T-cell (primary cell): ENCODE results near the gene CALD1. TPM values are rescaled to one million over a fixed set of nuclear protein-coding genes. Genes with fewer than 3 reads are reported as not detected.

Experiments
- ATAC-seq, 4 experiments: fragments of 200-7000 bp in 3 of 4; fragments of 150-1000 bp in 1 of 4; cut with Tn5 transposase; replicated peaks in 1 of 4; 1 replicate in 3 of 4; 2 replicates in 1 of 4; pipeline ENCODE4 v1.10.0; 2021; ENCODE audit warnings: moderate library complexity in 3 of 4, mild to moderate bottlenecking in 2 of 4, moderate number of reproducible peaks in 1 of 4
- CTCF ChIA-PET, 2 donors: fragments of 300-600 bp; sonication (Branson Sonifier 250); formaldehyde crosslinking; loops; one replicate each; lab custom pipeline; 2022; ENCODE audit warnings: antibody characterized with exemption in 2 of 2; lab: Charles Lee
- POLR2A ChIA-PET, 2 donors: fragments of 300-600 bp; sonication (Branson Sonifier 250); formaldehyde crosslinking; loops; one replicate each; lab custom pipeline; 2022; ENCODE audit warnings: antibody characterized with exemption in 2 of 2; lab: Charles Lee
- DNase-seq, 35 experiments: peaks; one replicate each; pipeline versions ENCODE4 v3.0.0 to v3.0.0-alpha.2; 2013 to 2023
- H3K27ac ChIP-seq: one replicate; pipeline ENCODE4 v1.5.1; 2013; ENCODE audit warnings: low read length
- H3K27me3 ChIP-seq, 2 experiments: replicated peaks in 1 of 2; 1 replicate in 1 of 2; 2 replicates in 1 of 2; pipeline versions ENCODE4 v1.6.1 to v1.7.0; 2013; ENCODE audit warnings: low read length in 1 of 2, mixed read lengths in 1 of 2; ENCODE audit not compliant: control insufficient read depth in 2 of 2, insufficient read depth in 2 of 2; ENCODE audit errors: extremely low read depth in 1 of 2
- H3K36me3 ChIP-seq, 2 donors: 1 replicate in 1 of 2; 2 replicates in 1 of 2; pipeline versions ENCODE4 v1.6.1 to v1.7.0; 2013; ENCODE audit warnings: low read length in 1 of 2; ENCODE audit not compliant: control insufficient read depth in 2 of 2, insufficient read depth in 1 of 2; ENCODE audit errors: extremely low read depth in 1 of 2
- H3K4me1 ChIP-seq, 2 experiments: 1 replicate in 1 of 2; 2 replicates in 1 of 2; pipeline versions ENCODE4 v1.6.1 to v1.7.0; 2013; ENCODE audit warnings: low read length in 2 of 2, mixed read lengths in 1 of 2; ENCODE audit not compliant: insufficient read depth in 2 of 2, control insufficient read depth in 1 of 2; ENCODE audit errors: extremely low read depth in 1 of 2
- H3K4me3 ChIP-seq, 2 donors: 1 replicate in 1 of 2; 2 replicates in 1 of 2; pipeline versions ENCODE4 v1.5.1 to v1.7.0; 2013; ENCODE audit warnings: mild to moderate bottlenecking in 2 of 2, low read length in 1 of 2, moderate library complexity in 1 of 2; ENCODE audit not compliant: control insufficient read depth in 1 of 2; ENCODE audit errors: extremely low read depth in 1 of 2
- H3K9me3 ChIP-seq: 2 replicates; pipeline ENCODE4 v1.7.0; 2013
- H3K27ac Mint-ChIP-seq, 2 donors: one replicate each; pipeline ENCODE4 v1.8.0; 2020 to 2021; ENCODE audit warnings: mild to moderate bottlenecking in 2 of 2, mixed read lengths in 2 of 2
- H3K27me3 Mint-ChIP-seq, 2 donors: one replicate each; pipeline ENCODE4 v1.8.0; 2021 to 2022; ENCODE audit warnings: mixed read lengths in 2 of 2
- H3K36me3 Mint-ChIP-seq: one replicate; pipeline ENCODE4 v1.8.0; 2021; ENCODE audit warnings: mixed read lengths
- H3K4me1 Mint-ChIP-seq, 3 donors: one replicate each; pipeline ENCODE4 v1.8.0; 2020 to 2022; ENCODE audit warnings: mixed read lengths in 3 of 3, mild to moderate bottlenecking in 1 of 3
- H3K4me3 Mint-ChIP-seq, 3 donors: one replicate each; pipeline ENCODE4 v1.8.0; 2020 to 2022; ENCODE audit warnings: mild to moderate bottlenecking in 3 of 3, mixed read lengths in 3 of 3, moderate library complexity in 3 of 3
- H3K9me3 Mint-ChIP-seq, 3 donors: one replicate each; pipeline ENCODE4 v1.8.0; 2020 to 2022; ENCODE audit warnings: mixed read lengths in 3 of 3
- WGBS: methylation state at CpG from one replicate; pipeline ENCODE4 v1.1.5; 2013; ENCODE audit warnings: missing lambda C conversion rate; ENCODE audit not compliant: insufficient coverage; 5-methylcytosine and 5-hydroxymethylcytosine counted together
- total RNA-seq, 35 experiments: library from RNA in 6 of 35; stranded (reverse) in 6 of 35; fragments of 120-200 nt in 1 of 35; gene quantifications; one replicate each; pipeline versions ENCODE4 v1.2.1 to v1.2.4 and lab custom pipeline; 2013 to 2026

Gene CALD1
- total RNA-seq, 5 donors from 2014 or later (not counting 1 experiment from before 2014, with no cell fraction given) = 0.95 to 2.4 (median 1.4) TPM; not detected in 1

GRCh38 chr7:134935701-134936100, 156.3 kb downstream of the CALD1 start:
- H3K27ac Mint-ChIP-seq = no peak overlapping the region
- no peak overlapping the region for H3K4me3 Mint-ChIP-seq
- Histone ChIP-seq H3K9me3 (no peaks in the 10 kb centered on the region), H3K4me1 (no peaks in the 10 kb centered on the region), H3K27ac (no peak overlapping the region), H3K27me3 (no peaks in the 10 kb centered on the region), H3K4me3 (no peak overlapping the region), H3K36me3 (no peaks in the 10 kb centered on the region)
- no peak for DNase-seq
- no peaks in the 10 kb centered on the region for H3K36me3 Mint-ChIP-seq
- no peaks in the 10 kb centered on the region for H3K27me3 Mint-ChIP-seq
- peaks cover 7 to 14% (median 11%) of the 10 kb centered on the region in 3 donors for H3K4me1 Mint-ChIP-seq
- ChIA-PET POLR2A (no interaction called here), CTCF (no interaction called here)
- WGBS = no CpG with 5 or more reads among the region's 2 CpGs
- no peaks in the 10 kb centered on the region for H3K9me3 Mint-ChIP-seq
- ATAC-seq = no peak

- 90% methylated on average over 3 of the region's 3 CpGs for WGBS
- no peak overlapping the region for H3K27ac ChIP-seq
These were observed 157.6 kb downstream of the CALD1 start for GRCh38 chr7:134936893-134937510.

GRCh38 chr7:134938141-134938540, 158.7 kb downstream of the CALD1 start:
- Histone ChIP-seq H3K27me3 (no peaks in the 10 kb centered on the region), H3K9me3 (no peaks in the 10 kb centered on the region), H3K4me1 (no peaks in the 10 kb centered on the region), H3K4me3 (no peak overlapping the region), H3K27ac (no peak overlapping the region), H3K36me3 (no peaks in the 10 kb centered on the region)
- POLR2A ChIA-PET = no interaction called here
- Mint-ChIP-seq H3K27ac (no peak overlapping the region), H3K36me3 (no peaks in the 10 kb centered on the region), H3K27me3 (no peaks in the 10 kb centered on the region), H3K9me3 (no peaks in the 10 kb centered on the region), H3K4me3 (no peak overlapping the region), H3K4me1 (peaks cover 2 to 9% (median 7%) of the 10 kb centered on the region in 3 donors)
- WGBS = 72% methylated on average over 2 of the region's 4 CpGs
- CTCF ChIA-PET = interaction anchor here in 1 of 2 donors (0.7 kb wide), 1 partner anchor 1872 kb away, joined by 3 read pairs; no protein-coding TSS in a partner anchor
- DNase-seq (no peak), ATAC-seq (no peak)

More at GRCh38 chr7:134936893-134937510, 157.6 kb downstream of the CALD1 start:
- H3K27ac Mint-ChIP-seq = no peak overlapping the region
- CTCF ChIA-PET = interaction anchor here (0.6 to 0.7 kb wide), 3 partner anchors 9 to 323 kb away, joined by 3 to 9 read pairs (median 3); no protein-coding TSS in a partner anchor
- H3K9me3 Mint-ChIP-seq = no peaks in the 10 kb centered on the region
- H3K27me3 ChIP-seq = no peaks in the 10 kb centered on the region
- no peaks in the 10 kb centered on the region for H3K36me3 Mint-ChIP-seq
- H3K4me1 ChIP-seq = no peaks in the 10 kb centered on the region
- no peak for DNase-seq
- H3K36me3 ChIP-seq = no peaks in the 10 kb centered on the region
- H3K4me1 Mint-ChIP-seq = peaks cover 7 to 14% (median 11%) of the 10 kb centered on the region in 3 donors
- POLR2A ChIA-PET = interaction anchor here in 1 of 2 donors (0.6 kb wide), 1 partner anchor 44 kb away, joined by 8 read pairs; no protein-coding TSS in a partner anchor
- ATAC-seq = no peak
- no peak overlapping the region for H3K4me3 ChIP-seq
- no peak overlapping the region for H3K4me3 Mint-ChIP-seq
- H3K27me3 Mint-ChIP-seq = no peaks in the 10 kb centered on the region
- H3K9me3 ChIP-seq = no peaks in the 10 kb centered on the region

- DNase-seq = no peak
- WGBS = 95% methylated on average over 3 of the region's 4 CpGs
- no peaks in the 10 kb centered on the region for H3K4me1 ChIP-seq
- ChIA-PET CTCF (no interaction called here), POLR2A (interaction anchor here (0.5 to 0.6 kb wide), 2 partner anchors 18 to 284 kb away, joined by 3 read pairs; no protein-coding TSS in a partner anchor)
- no peaks in the 10 kb centered on the region for H3K9me3 Mint-ChIP-seq
- ATAC-seq = no peak
- H3K27ac Mint-ChIP-seq = no peak overlapping the region
- H3K27ac ChIP-seq = no peak overlapping the region
- H3K4me1 Mint-ChIP-seq = no peaks in the 10 kb centered on the region
- no peak overlapping the region for H3K4me3 Mint-ChIP-seq
- no peaks in the 10 kb centered on the region for H3K27me3 ChIP-seq
- H3K36me3 ChIP-seq = no peaks in the 10 kb centered on the region
- H3K9me3 ChIP-seq = no peaks in the 10 kb centered on the region
- no peaks in the 10 kb centered on the region for H3K36me3 Mint-ChIP-seq
- no peak overlapping the region for H3K4me3 ChIP-seq
- H3K27me3 Mint-ChIP-seq = no peaks in the 10 kb centered on the region
These were observed 159.7 kb downstream of the CALD1 start for GRCh38 chr7:134939136-134939535.

GRCh38 chr7:134940729-134941128, 161.3 kb downstream of the CALD1 start:
- Mint-ChIP-seq H3K4me3 (no peak overlapping the region), H3K27me3 (no peaks in the 10 kb centered on the region), H3K9me3 (no peaks in the 10 kb centered on the region), H3K4me1 (peaks cover 4 to 9% (median 4%) of the 10 kb centered on the region in 3 donors), H3K27ac (no peak overlapping the region), H3K36me3 (no peaks in the 10 kb centered on the region)
- Histone ChIP-seq H3K36me3 (no peaks in the 10 kb centered on the region), H3K4me3 (no peak overlapping the region), H3K27ac (no peak overlapping the region), H3K4me1 (peaks cover 0 to 4% of the 10 kb centered on the region in 2 experiments), H3K27me3 (no peaks in the 10 kb centered on the region), H3K9me3 (no peaks in the 10 kb centered on the region)
- ATAC-seq = no peak
- ChIA-PET POLR2A (interaction anchor here (0.7 to 1.0 kb wide), 2 partner anchors 13 to 384 kb away, joined by 3 to 7 read pairs; no protein-coding TSS in a partner anchor), CTCF (no interaction called here)
- no peak for DNase-seq

GRCh38 chr7:134941185-134941900, 161.9 kb downstream of the CALD1 start:
- Mint-ChIP-seq H3K36me3 (no peaks in the 10 kb centered on the region), H3K27me3 (no peaks in the 10 kb centered on the region), H3K4me3 (no peak overlapping the region), H3K9me3 (no peaks in the 10 kb centered on the region), H3K27ac (no peak overlapping the region), H3K4me1 (peaks cover 9 to 15% (median 9%) of the 10 kb centered on the region in 3 donors)
- Histone ChIP-seq H3K9me3 (no peaks in the 10 kb centered on the region), H3K4me3 (no peak overlapping the region), H3K4me1 (peaks cover 0 to 9% of the 10 kb centered on the region in 2 experiments), H3K27me3 (no peaks in the 10 kb centered on the region), H3K36me3 (no peaks in the 10 kb centered on the region), H3K27ac (no peak overlapping the region)
- ATAC-seq = no peak
- POLR2A ChIA-PET = interaction anchor here (0.7 to 1.0 kb wide), 2 partner anchors 14 to 385 kb away, joined by 3 to 7 read pairs; no protein-coding TSS in a partner anchor
- no peak for DNase-seq
- CTCF ChIA-PET = interaction anchor here in 1 of 2 donors (0.6 kb wide), 1 partner anchor 300 kb away, joined by 3 read pairs; no protein-coding TSS in a partner anchor
- no CpG with 5 or more reads among the region's 3 CpGs for WGBS
